Peyer's patch (tissue), 4 donors: Measurements from ENCODE around the gene DGKH.

ENCODE experiments used
- POLR2A ChIP-seq, 2 donors: fragments of 450-650 bp; IDR thresholded peaks; one replicate each; pipeline ENCODE4 v1.5.1; 2017; ENCODE audit warnings: antibody characterized with exemption in 2 of 2, mild to moderate bottlenecking in 2 of 2, moderate library complexity in 2 of 2
- TF ChIP-seq, protein P1 (sequence below), 6 experiments: fragments of 450-650 bp in 4 of 6; fragments of 200-600 bp in 2 of 6; sonication (generic) in 1 of 6; IDR thresholded peaks; one replicate each; pipeline ENCODE4 v1.5.1; 2017 to 2019; ENCODE audit warnings: antibody characterized with exemption in 6 of 6, mild to moderate bottlenecking in 3 of 6, moderate library complexity in 1 of 6

DNA sequence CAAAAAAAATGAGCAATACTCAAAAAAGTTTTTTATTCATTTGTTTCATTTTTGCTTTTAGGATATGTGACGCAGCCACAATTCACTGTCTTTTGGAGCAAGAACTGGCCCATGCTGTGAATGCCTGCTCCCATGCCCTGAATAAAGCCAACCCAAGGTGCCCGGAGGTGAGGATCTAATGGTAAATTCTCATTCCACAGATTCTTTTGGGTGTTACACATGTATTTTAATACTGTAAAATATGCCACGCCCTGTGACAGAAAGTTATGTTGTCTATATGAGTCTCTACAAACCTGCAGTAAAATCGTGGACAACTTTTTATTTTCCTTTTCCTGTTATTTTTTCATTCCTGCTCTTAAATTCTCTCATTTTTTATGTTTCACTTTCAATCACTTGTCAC, 166.0 kb downstream of the DGKH start:
- TF ChIP-seq POLR2A (IDR thresholded peaks at IDR 0.05), result no peak
- TF ChIP-seq, protein P1, sequence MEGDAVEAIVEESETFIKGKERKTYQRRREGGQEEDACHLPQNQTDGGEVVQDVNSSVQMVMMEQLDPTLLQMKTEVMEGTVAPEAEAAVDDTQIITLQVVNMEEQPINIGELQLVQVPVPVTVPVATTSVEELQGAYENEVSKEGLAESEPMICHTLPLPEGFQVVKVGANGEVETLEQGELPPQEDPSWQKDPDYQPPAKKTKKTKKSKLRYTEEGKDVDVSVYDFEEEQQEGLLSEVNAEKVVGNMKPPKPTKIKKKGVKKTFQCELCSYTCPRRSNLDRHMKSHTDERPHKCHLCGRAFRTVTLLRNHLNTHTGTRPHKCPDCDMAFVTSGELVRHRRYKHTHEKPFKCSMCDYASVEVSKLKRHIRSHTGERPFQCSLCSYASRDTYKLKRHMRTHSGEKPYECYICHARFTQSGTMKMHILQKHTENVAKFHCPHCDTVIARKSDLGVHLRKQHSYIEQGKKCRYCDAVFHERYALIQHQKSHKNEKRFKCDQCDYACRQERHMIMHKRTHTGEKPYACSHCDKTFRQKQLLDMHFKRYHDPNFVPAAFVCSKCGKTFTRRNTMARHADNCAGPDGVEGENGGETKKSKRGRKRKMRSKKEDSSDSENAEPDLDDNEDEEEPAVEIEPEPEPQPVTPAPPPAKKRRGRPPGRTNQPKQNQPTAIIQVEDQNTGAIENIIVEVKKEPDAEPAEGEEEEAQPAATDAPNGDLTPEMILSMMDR (IDR thresholded peaks at IDR 0.05), result no peak
